Right hindlimb (tissue), 1 donor: ENCODE results near the gene RING1.

Source experiments
- DNase-seq: peaks from one replicate; pipeline ENCODE4 v3.0.0-alpha.2; 2018

Gene RING1

GRCh38 chr6:33248932-33249731, 40.8 kb downstream of the RING1 start:
- peak; percentile 98 for DNase-seq

GRCh38 chr6:33249732-33250630, 41.7 kb downstream of the RING1 start:
- DNase-seq, result no peak

GRCh38 chr6:33250731-33251130, 42.4 kb downstream of the RING1 start:
- no peak for DNase-seq

- no peak for DNase-seq
Observed at GRCh38 chr6:33251395-33252012, 43.2 kb downstream of the RING1 start.

GRCh38 chr6:33252759-33253158, 44.5 kb downstream of the RING1 start:
- DNase-seq, result no peak

- no peak for DNase-seq
Observed at GRCh38 chr6:33254591-33254990, 46.3 kb downstream of the RING1 start.

- no peak for DNase-seq
Observed at GRCh38 chr6:33259032-33259431, 50.7 kb downstream of the RING1 start.
